Measurements from ENCODE around the gene CTIF. TPM values are rescaled to one million over a fixed set of nuclear protein-coding genes. Genes with fewer than 3 reads are reported as not detected.

Gene CTIF
- total RNA-seq, 6 experiments from 2014 or later, result 77.6 to 100 (median 79.2) TPM

DNA sequence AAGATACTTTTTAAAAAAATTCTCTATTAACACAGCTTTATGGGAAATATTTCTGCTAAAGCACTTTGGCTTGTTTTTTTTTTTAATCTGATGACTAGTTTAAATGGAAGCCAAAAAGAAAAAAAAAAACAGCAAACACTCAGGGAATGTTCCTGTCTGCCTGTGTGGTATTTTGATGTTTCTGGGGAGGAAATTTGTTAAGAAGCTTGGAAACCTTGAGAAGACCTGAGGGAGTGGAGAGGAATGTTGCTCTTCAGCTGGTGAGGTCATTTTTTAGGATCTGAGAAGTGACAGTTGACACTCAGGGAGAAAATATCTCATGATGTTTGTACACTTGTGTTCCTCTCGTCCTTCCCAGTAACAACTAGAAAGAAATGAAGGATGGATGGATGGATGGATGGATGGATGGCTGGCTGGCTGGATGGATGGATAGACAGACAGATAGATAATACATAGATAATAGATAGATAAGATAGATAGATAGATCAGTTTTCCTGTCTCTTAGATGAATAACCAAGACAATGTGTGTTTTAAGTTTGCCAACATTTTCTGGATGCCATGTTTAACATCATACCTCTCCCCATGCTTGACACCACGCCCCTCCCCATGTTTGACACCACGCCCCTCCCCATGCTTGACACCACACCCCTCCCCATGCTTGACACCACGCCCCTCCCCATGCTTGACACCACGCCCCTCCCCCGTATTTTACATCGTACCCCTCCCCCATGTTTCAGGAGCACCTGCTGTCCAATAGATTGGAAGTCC is 84.8 kb downstream of the CTIF start:
- Mint-ChIP-seq H3K36me3 (ENCODE audit: low read depth) (peaks cover 32% of the 10 kb centered on the region), H3K4me3 (peak overlapping the region; percentile 64), H3K4me1 (ENCODE audit: low read depth) (peaks cover 87% of the 10 kb centered on the region), H3K27me3 (ENCODE audit: insufficient read depth) (peaks cover 3% of the 10 kb centered on the region; the same call in 1 of the 2 replicates), H3K9me3 (no peaks in the 10 kb centered on the region), H3K27ac (peak overlapping the region; percentile 98)
- TF ChIP-seq, protein P1, sequence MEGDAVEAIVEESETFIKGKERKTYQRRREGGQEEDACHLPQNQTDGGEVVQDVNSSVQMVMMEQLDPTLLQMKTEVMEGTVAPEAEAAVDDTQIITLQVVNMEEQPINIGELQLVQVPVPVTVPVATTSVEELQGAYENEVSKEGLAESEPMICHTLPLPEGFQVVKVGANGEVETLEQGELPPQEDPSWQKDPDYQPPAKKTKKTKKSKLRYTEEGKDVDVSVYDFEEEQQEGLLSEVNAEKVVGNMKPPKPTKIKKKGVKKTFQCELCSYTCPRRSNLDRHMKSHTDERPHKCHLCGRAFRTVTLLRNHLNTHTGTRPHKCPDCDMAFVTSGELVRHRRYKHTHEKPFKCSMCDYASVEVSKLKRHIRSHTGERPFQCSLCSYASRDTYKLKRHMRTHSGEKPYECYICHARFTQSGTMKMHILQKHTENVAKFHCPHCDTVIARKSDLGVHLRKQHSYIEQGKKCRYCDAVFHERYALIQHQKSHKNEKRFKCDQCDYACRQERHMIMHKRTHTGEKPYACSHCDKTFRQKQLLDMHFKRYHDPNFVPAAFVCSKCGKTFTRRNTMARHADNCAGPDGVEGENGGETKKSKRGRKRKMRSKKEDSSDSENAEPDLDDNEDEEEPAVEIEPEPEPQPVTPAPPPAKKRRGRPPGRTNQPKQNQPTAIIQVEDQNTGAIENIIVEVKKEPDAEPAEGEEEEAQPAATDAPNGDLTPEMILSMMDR (IDR thresholded peaks at IDR 0.05), result no peak
- DNase-seq, result peak; percentile 85

DNA sequence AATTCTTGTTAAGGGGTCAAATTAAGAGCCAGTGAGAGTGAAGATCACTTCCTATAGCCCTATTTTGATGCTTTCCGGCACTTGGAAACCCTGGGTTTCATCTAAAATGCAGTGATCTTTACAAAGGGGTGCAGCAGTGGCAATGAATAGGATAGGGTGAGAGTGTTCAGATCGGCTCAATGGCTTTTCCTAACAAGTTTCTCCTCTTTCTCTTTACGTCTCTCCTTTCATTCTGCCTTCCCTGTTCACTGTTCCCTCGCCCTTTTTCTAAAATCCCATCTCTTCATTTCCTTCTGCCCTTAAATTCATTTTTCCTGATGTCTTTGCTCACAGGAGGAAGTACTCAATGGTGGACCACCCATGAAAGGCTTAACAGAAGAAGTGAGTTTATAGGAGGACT is 86.0 kb downstream of the CTIF start:
- TF ChIP-seq, protein P1 (IDR thresholded peaks at IDR 0.05), result no peak
- H3K9me3 Mint-ChIP-seq, result no peaks in the 10 kb centered on the region
- H3K27ac Mint-ChIP-seq, result peak overlapping the region; percentile 98

DNA sequence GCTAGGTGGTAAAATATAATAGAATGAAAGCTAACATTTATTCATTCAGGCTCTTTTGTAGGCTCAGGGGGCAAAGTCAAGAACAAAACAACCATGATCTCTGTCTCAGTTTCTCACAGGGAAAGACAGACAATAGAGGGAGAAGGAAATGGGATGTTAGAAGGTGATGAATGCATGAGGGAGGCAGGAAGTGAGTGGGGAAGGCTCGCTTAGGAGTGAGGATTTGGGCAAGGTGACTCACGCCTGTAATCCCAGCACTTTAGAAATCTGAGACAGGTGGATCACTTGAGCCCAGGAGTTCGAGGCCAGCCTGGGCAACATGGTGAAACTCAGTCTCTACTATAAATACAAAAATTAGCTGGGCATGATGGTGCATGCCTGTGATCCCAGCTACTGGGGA is 88.4 kb downstream of the CTIF start:
- Mint-ChIP-seq H3K36me3 (ENCODE audit: low read depth) (peaks cover 30% of the 10 kb centered on the region), H3K27me3 (ENCODE audit: insufficient read depth) (peaks cover 2% of the 10 kb centered on the region; the same call in 1 of the 2 replicates), H3K4me1 (ENCODE audit: low read depth) (peaks cover 87% of the 10 kb centered on the region), H3K27ac (peak overlapping the region; percentile 73), H3K9me3 (no peaks in the 10 kb centered on the region), H3K4me3 (peak overlapping the region; percentile 16; the same call in 1 of the 2 replicates)
- TF ChIP-seq, protein P1 (IDR thresholded peaks at IDR 0.05), result no peak
- DNase-seq, result no peak

More for the DNA sequence above, 86.0 kb downstream of the CTIF start:
- Mint-ChIP-seq H3K4me1 (ENCODE audit: low read depth) (peaks cover 90% of the 10 kb centered on the region), H3K27me3 (ENCODE audit: insufficient read depth) (peaks cover 3% of the 10 kb centered on the region; the same call in 1 of the 2 replicates), H3K4me3 (no peak overlapping the region), H3K36me3 (ENCODE audit: low read depth) (peaks cover 32% of the 10 kb centered on the region)
- no peak for DNase-seq

DNA sequence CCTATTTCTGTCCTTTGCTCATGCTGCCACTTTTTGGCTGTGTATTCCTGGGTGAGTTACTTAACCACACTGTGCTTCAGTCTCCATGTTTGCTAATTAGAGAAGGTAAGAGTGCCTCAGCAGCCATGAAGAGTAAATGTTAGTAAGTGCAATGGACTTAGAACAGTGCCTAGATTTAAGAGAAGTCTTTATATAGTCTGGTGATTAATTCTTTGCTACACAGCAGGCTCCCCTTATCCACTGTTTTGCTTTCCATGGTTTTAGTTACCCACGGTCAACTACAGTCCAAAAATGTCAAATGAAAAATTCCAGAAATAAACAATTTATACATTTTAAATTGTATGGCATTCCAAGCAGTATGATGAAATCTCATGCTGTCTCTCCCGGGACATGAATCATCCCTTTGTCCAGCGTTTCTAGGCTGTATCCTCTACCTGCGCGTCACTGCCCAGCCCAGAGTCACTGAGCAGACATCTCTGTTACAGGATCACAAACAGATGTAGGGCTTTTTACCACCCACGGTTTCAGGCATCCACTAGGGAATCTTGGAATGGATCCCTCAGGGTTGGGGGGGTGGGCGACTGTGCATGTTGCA is 91.0 kb downstream of the CTIF start:
- Mint-ChIP-seq H3K36me3 (ENCODE audit: low read depth) (peaks cover 41% of the 10 kb centered on the region), H3K4me1 (ENCODE audit: low read depth) (peaks cover 62% of the 10 kb centered on the region), H3K4me3 (peak overlapping the region; percentile 73), H3K27ac (peak overlapping the region; percentile 84), H3K9me3 (no peaks in the 10 kb centered on the region), H3K27me3 (ENCODE audit: insufficient read depth) (peaks cover 2% of the 10 kb centered on the region; the same call in 1 of the 2 replicates)
- TF ChIP-seq, protein P1 (IDR thresholded peaks at IDR 0.05), result no peak
- DNase-seq, result peak; percentile 98

DNA sequence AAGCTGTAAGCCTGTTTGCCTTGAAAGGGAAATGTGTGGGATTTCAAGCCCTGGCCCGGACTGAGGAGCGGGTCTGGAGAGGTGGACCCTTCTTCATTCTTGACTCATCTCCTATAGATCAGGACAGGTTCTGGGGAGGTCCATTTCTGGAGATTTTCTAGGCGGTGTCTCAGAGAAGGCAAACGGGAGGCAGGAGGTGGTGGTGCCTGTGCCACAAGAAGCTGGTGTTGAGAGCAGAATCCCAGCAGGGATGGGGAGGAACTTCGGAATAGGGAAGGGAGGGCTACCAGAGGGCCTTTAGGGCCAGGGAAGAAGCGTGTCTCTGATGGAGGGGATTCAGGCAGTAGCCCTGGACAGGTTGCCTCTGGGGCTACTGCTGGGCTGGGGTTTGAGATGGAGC is 93.0 kb downstream of the CTIF start:
- H3K36me3 Mint-ChIP-seq (ENCODE audit: low read depth), result peaks cover 38% of the 10 kb centered on the region
- H3K9me3 Mint-ChIP-seq, result no peaks in the 10 kb centered on the region
- TF ChIP-seq, protein P1 (IDR thresholded peaks at IDR 0.05), result no peak
- peaks cover 55% of the 10 kb centered on the region for H3K4me1 Mint-ChIP-seq (ENCODE audit: low read depth)
- H3K4me3 Mint-ChIP-seq, result no peak overlapping the region; the same call in 1 of the 2 replicates
- no peak for DNase-seq
- H3K27me3 Mint-ChIP-seq (ENCODE audit: insufficient read depth), result peaks cover 2% of the 10 kb centered on the region; the same call in 1 of the 2 replicates
- peak overlapping the region; percentile 84 for H3K27ac Mint-ChIP-seq
